GM18526 (cell line): ENCODE results near the gene SLC9A7.

Experiments used
- POLR2A ChIP-seq: IDR thresholded peaks from 3 replicates; pipeline ENCODE4 v1.6.1; 2011; ENCODE audit not compliant: insufficient read length; ENCODE audit errors: extremely low read depth

The SLC9A7 gene

GRCh38 chrX:46624090-46624786 is 134.7 kb downstream of the SLC9A7 start:
- TF ChIP-seq POLR2A: no peak

GRCh38 chrX:46621572-46621971 is 137.3 kb downstream of the SLC9A7 start:
- TF ChIP-seq POLR2A: no peak

GRCh38 chrX:46620505-46620904 is 138.4 kb downstream of the SLC9A7 start:
- TF ChIP-seq POLR2A: no peak

DNA sequence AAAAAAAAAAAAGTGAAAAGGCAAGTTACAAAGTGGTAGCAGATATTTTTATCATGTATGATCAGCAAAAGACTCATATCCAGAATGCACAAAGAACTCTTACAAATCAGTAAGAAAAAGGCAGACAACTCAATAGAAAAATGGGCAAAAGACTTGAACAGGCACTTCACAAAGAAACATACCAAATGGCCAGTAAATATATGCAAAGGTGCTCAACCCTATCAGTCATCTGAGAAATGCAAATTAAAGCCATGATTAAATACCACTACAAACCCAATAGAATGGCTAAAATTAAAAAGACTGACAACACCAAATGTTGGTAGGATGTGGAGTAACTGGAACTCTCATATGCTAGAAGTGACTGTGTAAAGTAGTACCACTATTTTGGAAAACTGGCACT is 140.0 kb downstream of the SLC9A7 start:
- no peak for TF ChIP-seq POLR2A

GRCh38 chrX:46617906-46618305 is 141.0 kb downstream of the SLC9A7 start:
- no peak for TF ChIP-seq POLR2A

DNA sequence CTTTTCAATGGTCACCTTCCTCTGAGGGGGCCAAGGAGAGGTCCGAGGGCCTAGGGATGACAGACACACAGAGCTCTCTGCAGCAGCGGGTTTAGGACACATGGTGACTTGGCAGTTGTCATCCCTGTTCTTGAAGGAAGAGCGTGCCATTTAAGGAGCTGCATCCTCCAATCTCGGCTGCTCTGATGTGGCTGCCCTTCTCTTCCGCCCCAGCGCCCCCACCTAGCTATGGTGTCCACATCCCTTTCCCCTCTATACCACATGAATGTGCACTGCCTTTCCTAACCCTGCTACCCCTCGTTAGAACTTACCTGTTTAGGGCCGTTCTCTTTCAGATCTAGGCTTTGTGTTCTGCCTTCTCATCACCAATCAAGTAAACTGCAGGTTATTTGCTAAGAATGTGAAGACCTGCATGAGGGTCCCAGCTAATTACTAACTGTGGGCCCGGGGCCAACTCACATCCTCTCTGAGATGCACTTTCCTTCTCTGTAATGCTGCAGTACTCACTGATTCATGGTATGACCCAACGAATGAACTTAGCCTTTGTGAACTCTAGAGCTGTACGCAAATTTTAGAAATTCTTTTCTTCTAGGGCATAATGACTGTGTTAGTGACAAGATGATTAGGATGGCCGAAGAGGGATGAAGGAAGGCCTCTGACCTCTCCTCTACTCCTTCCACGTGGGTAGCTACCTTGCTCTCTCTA is 147.1 kb downstream of the SLC9A7 start:
- TF ChIP-seq POLR2A: no peak

DNA sequence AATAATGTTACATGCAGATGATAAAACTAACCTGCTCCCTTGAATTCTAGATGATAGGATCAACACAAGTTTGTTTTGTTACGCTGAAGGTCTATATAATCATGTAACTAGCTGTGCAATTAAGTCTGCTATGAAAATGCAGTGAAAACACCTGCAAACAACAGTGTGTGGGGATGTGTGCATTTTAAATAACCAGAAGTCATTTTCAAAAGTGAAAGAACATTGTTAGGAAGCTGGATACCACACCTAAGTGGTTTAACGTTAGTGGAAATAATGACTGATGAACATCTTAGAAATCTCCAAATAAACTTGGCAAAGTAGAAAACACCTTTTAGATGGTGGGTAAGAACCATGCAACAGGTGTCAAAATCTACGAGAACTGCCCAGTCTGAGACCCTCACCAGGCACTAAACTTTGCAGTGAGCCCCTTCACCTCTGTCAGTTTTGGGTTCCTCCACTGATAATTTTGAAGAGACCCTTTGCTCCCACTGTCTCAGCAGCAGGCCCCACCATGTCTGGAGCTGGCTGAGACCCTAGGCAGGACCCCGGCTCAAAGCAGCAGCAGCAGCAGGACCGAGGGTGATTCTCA is 148.8 kb downstream of the SLC9A7 start:
- no peak for TF ChIP-seq POLR2A

DNA sequence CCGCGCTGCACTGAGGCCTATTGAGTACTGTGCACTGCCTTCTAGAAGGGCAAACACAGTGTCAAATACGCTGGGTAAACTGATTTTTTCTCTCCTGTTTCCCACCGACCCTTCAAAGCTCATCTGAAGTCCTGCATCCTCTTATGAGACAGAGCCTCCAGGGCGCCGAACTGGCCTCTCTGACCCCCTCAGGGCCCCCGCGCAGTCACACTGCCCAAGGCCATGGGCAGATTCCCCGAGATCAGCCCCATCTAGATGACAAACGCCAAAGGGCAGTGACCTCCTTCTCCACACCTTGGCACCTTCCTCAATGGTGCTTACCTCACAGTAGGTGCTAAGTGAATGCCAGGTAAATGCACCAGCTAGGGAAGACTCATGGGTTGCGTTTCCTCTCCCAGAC is 151.0 kb downstream of the SLC9A7 start:
- no peak for TF ChIP-seq POLR2A

GRCh38 chrX:46602468-46603102 is 156.3 kb downstream of the SLC9A7 start:
- TF ChIP-seq POLR2A: no peak

DNA sequence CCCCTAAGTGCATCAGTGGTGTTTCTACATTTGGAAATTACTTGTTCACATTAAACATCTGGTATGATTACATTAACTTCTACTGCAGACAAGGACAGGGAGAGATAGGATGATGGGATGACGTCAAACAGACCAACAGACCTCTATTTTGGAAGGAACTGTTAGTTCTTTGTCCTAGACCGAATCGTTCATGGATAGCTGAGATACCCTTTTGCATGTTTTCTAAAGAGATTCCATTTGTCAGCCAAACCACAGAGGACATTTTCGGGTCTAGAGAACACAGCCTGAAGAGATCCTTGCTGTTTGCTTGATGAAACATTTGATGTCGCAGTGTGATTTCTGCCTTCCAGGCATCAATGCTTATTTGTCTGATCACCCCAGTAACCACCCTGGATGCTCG is 157.6 kb downstream of the SLC9A7 start:
- TF ChIP-seq POLR2A: no peak

DNA sequence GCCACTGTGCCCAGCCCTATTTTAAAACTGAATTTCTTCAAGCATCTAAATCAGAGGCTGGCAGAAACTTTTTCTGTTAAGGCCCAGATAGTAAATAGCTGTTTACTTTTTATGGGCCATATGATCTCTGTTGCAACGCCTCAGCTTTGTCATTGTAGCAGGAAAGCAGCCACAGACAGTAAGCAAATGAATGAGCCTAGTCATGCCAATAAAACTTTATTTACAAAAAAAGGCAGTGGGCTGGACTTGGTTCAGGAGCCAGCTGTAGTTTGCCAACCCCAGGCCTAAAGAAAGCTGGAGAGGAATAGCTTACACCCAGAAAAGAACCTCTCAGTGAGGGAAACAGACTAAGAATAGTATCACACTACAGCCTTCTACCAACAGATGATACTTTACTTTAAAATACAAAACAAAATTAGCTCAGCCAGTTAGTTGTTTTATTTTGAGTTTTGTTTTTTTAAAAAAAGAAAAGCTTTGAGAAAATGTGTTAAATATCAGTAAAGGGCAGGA is 159.8 kb downstream of the SLC9A7 start:
- no peak for TF ChIP-seq POLR2A

GRCh38 chrX:46597771-46598170 is 161.1 kb downstream of the SLC9A7 start:
- no peak for TF ChIP-seq POLR2A

DNA sequence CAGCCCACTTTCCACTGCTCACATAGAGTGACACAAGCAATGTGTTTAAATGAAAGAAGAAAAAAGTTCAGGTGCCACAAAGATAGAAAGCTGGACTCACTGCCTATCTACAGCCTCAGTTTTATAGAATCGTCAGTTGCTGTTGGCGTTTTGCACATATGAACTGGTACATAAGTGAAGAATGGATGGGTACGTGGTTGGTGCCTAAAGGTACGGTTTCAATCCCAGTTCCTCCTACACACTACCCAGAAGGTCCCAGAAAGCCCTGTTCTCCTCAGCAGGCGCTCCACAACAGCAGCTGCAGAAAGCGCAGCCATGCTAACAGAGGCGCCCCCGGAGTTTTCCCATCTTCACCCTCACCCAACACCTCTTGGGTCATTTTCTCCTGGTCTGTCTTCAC is 161.7 kb downstream of the SLC9A7 start:
- TF ChIP-seq POLR2A: no peak

DNA sequence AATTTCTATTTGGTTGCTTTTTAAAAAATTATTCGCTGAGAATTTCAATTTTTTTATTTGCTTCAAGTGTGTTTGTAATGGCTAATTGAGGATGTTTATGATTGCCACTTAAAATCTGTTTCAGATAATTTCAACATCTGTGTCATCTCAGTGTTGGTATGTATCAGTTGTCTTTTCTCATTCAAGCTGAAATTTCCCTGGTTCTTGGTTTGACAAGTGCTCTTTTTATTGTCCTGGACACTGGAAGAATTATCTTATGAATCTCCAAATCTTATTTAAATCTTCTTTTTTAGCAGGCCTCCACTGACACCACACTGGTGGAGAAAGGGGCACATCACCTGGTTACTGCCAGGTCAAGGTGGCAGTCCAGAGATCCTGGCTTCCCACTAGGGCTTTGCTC is 163.8 kb downstream of the SLC9A7 start:
- TF ChIP-seq POLR2A: no peak

- no peak for TF ChIP-seq POLR2A
Observed at GRCh38 chrX:46589977-46590723, 168.8 kb downstream of the SLC9A7 start.
